ENCODE data around the gene CEACAM21. TPM values are rescaled to one million over a fixed set of nuclear protein-coding genes. Genes with fewer than 3 reads are reported as not detected.

CEACAM21 gene
- total RNA-seq, 1 experiment from 2014 or later, result not detected

DNA sequence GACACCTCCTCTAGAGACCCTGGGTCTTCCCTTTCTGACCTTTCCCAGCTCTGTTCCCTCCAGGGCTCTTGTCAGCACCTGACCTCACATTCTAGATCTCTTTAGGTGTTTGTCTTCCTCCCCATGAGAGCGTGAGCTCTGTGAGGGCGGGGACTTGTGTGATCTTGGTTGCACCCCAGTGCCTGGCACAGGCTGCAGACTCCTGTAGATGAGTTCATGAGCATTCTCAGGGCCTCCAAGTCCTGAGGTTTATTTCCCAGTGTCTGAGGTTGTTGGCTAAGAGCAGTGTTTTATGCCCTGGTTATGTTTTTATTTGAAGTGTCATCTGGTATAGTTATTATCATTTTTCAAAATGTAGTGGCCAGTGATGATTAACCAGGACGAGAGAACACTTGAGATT, 50.3 kb downstream of the CEACAM21 start:
- no peaks in the 10 kb centered on the region for H3K23me2 ChIP-seq (ENCODE audit: insufficient read length, low read depth, low read length, poor library complexity, severe bottlenecking)
- peaks cover 4% of the 10 kb centered on the region for H3K27me3 Mint-ChIP-seq (ENCODE audit: low read depth)
- WGBS (ENCODE audit: extremely low coverage, insufficient read length, low lambda C conversion rate), result no CpG with 5 or more reads among the region's 3 CpGs
- H3K4me3 Mint-ChIP-seq, result no peak overlapping the region
- no peaks in the 10 kb centered on the region for H3K4me1 ChIP-seq (ENCODE audit: insufficient read depth, low read length)
- no peaks in the 10 kb centered on the region for H3K27me3 ChIP-seq (ENCODE audit: insufficient read depth, low read length)
- peaks cover 89 to 98% of the 10 kb centered on the region in 2 experiments for H3K9me3 Mint-ChIP-seq
- no peaks in the 10 kb centered on the region for H4K20me1 ChIP-seq (ENCODE audit: control insufficient read depth, insufficient read depth, insufficient read length)
- no peak overlapping the region for H2BK15ac ChIP-seq (ENCODE audit: low read depth, low read length)
- peaks cover 63% of the 10 kb centered on the region for H3K9me3 ChIP-seq (ENCODE audit: control insufficient read depth, low read depth, low read length)
- H3K14ac ChIP-seq (ENCODE audit: insufficient read depth, low read length), result no peak overlapping the region
- no peak overlapping the region for H2BK5ac ChIP-seq (ENCODE audit: insufficient read length, low read length)
- no peak overlapping the region for H3K23ac ChIP-seq (ENCODE audit: insufficient read length, low read depth, low read length)
- no peaks in the 10 kb centered on the region for H3K4me1 Mint-ChIP-seq
- H2BK120ac ChIP-seq (ENCODE audit: low read depth, low read length, poor library complexity, severe bottlenecking), result no peak overlapping the region
- no peak overlapping the region for H3T11ph ChIP-seq (ENCODE audit: low read length)
- no peak overlapping the region for H2AK5ac ChIP-seq (ENCODE audit: insufficient read length, low read length)
- no peak overlapping the region for H3K18ac ChIP-seq (ENCODE audit: insufficient read length, low read depth, low read length)
- no peak overlapping the region for H4K91ac ChIP-seq (ENCODE audit: insufficient read length, low read depth, low read length)
- no peak overlapping the region for H3K27ac ChIP-seq (ENCODE audit: insufficient read length, low read depth, low read length)
- H3K4ac ChIP-seq (ENCODE audit: low read depth, low read length), result no peak overlapping the region
- no peak overlapping the region for H4K8ac ChIP-seq (replicated peaks; ENCODE audit: insufficient read length, low read depth, low read length)
- H3K56ac ChIP-seq (ENCODE audit: insufficient read length, low read depth, low read length), result no peak overlapping the region
- no peak for TF ChIP-seq CTCF (conservative IDR thresholded peaks at IDR 0.05)
- H4K5ac ChIP-seq (ENCODE audit: insufficient read length, low read depth, low read length), result no peak overlapping the region
- H2AFZ ChIP-seq (ENCODE audit: low read length), result no peak overlapping the region
- H3K9ac ChIP-seq (ENCODE audit: extremely low read depth, insufficient read length, low read length), result no peak overlapping the region
- no peaks in the 10 kb centered on the region for H3K79me1 ChIP-seq (ENCODE audit: insufficient read depth, low read depth, low read length, poor library complexity, severe bottlenecking)
- H3K4me2 ChIP-seq (ENCODE audit: insufficient read depth, insufficient read length, low read length), result no peak overlapping the region
- no peak overlapping the region for H3K27ac Mint-ChIP-seq
- no peaks in the 10 kb centered on the region for H3K79me2 ChIP-seq (ENCODE audit: insufficient read depth, low read length)
- H2BK12ac ChIP-seq (ENCODE audit: insufficient read length, low read depth, low read length), result no peak overlapping the region
- H3K36me3 Mint-ChIP-seq (ENCODE audit: insufficient read depth in 1 of 3, low read depth in 3 of 3), result peaks cover 4 to 19% (median 8%) of the 10 kb centered on the region in 3 experiments; a peak in 6 of 7 replicates
- no peak for DNase-seq
- no peak overlapping the region for H2BK20ac ChIP-seq (ENCODE audit: low read depth, low read length, poor library complexity, severe bottlenecking)
